Measurements from ENCODE around the gene RHOB.
"Not testable (repeated sequence)": the region's sequence is repeated elsewhere in the genome, so short reads cannot be mapped to it uniquely, and the experiment has no call there.

The RHOB gene

GRCh38 chr2:20476950-20477349 lies 30.1 kb downstream of the RHOB start:
- no peak for DNase-seq

- DNase-seq: no peak
Observed at GRCh38 chr2:20478961-20479360, 32.1 kb downstream of the RHOB start.

GRCh38 chr2:20479835-20480234 lies 33.0 kb downstream of the RHOB start:
- no peak for DNase-seq

- DNase-seq: no peak
Observed at GRCh38 chr2:20480913-20481312, 34.0 kb downstream of the RHOB start.

- no peak for DNase-seq
Observed at GRCh38 chr2:20481798-20482405, 35.0 kb downstream of the RHOB start.

GRCh38 chr2:20482725-20483124 lies 35.9 kb downstream of the RHOB start:
- no peak for DNase-seq

- DNase-seq: no peak
Observed at GRCh38 chr2:20483194-20483895, 36.5 kb downstream of the RHOB start.

GRCh38 chr2:20484034-20484617 lies 37.3 kb downstream of the RHOB start:
- DNase-seq: no peak

- no peak for DNase-seq
Observed at GRCh38 chr2:20484810-20485611, 38.1 kb downstream of the RHOB start.

- DNase-seq: no peak
Observed at GRCh38 chr2:20485612-20486388, 38.9 kb downstream of the RHOB start.

- no peak for DNase-seq
Observed at GRCh38 chr2:20486571-20486970, 39.7 kb downstream of the RHOB start.

- DNase-seq: no peak
Observed at GRCh38 chr2:20487030-20487391, 40.1 kb downstream of the RHOB start.

GRCh38 chr2:20487392-20488174 lies 40.7 kb downstream of the RHOB start:
- no peak for DNase-seq

- DNase-seq: no peak
Observed at GRCh38 chr2:20488201-20488641, 41.3 kb downstream of the RHOB start.

GRCh38 chr2:20488782-20489181 lies 41.9 kb downstream of the RHOB start:
- DNase-seq: no peak

- DNase-seq: no peak
Observed at GRCh38 chr2:20490300-20491181, 43.7 kb downstream of the RHOB start.

GRCh38 chr2:20491739-20492531 lies 45.1 kb downstream of the RHOB start:
- DNase-seq: no peak

- not testable (repeated sequence) for DNase-seq
Observed at GRCh38 chr2:20493095-20493494, 46.2 kb downstream of the RHOB start.

- no peak for DNase-seq
Observed at GRCh38 chr2:20494241-20494640, 47.4 kb downstream of the RHOB start.
